ENCODE data around the gene SAMD4A. TPM values are rescaled to one million over a fixed set of nuclear protein-coding genes. Genes with fewer than 3 reads are reported as not detected.

SAMD4A gene
- total RNA-seq, 2 experiments from 2014 or later: 4.6 to 4.7 TPM

DNA sequence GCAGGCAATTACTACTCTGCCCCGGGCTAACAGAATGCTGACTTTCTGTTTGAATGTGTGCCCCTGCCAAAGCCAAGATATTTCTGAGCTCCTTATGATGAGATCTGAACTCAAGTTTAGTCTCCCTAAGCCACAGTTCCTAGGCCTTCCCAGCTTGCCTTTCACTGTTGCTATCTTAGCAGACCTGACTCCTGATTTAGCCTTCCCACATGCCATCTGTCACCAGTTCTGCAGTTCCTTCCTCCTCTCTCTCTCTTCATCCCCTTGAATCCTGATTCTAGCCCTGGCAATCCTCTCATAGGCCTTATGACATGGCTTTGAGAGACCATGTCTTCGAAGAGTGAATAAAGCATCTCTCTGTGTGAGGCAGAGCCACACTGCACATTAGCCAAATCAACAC, 12.5 kb upstream of the SAMD4A start:
- Mint-ChIP-seq H3K4me1 (no peaks in the 10 kb centered on the region), H3K27me3 (no peaks in the 10 kb centered on the region), H3K9me3 (no peaks in the 10 kb centered on the region), H3K36me3 (no peaks in the 10 kb centered on the region), H3K4me3 (no peak overlapping the region), H3K27ac (no peak overlapping the region)
- DNase-seq: no peak

DNA sequence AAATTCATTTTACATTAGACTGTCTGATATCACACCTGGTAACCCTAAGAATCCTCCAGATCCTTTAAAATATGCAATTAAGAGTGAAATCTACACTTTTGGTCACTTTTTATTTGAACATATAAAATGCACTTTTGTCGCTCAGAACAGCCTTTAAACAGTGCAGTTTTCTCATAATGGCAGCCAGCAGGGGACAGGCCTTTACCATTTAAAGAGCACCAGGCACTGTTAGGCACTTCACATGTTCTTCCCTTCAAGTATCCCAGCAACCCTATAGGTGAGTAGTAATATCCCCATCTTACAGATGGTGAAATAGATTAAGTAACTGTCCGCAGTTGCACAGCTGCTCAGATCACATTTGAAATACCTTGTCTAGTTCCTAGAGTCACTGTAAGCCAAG, 11.3 kb upstream of the SAMD4A start:
- no peak for DNase-seq
- no peak overlapping the region for H3K4me3 Mint-ChIP-seq
- H3K4me1 Mint-ChIP-seq: no peaks in the 10 kb centered on the region
- H3K9me3 Mint-ChIP-seq: no peaks in the 10 kb centered on the region
- no peaks in the 10 kb centered on the region for H3K36me3 Mint-ChIP-seq
- no peaks in the 10 kb centered on the region for H3K27me3 Mint-ChIP-seq
- no peak overlapping the region for H3K27ac Mint-ChIP-seq

DNA sequence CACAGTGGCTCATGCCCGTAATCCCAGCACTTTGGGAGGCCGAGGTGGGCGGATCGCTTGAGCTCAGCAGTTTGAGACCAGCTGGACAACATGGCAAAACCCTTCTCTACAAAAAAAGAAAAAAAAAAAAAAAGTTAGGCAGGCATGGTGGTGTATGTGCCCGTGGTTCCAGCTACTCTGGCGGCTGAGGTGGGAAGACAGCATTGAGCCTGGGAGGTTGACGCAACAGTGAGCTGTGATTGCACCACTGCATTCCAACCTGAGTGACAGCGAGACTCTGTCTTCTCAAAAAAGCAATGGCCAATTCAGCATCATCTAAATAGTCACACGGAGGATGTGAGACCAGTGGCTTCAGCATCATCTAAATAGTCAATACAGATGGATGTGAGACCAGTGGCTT, 10.4 kb upstream of the SAMD4A start:
- no peaks in the 10 kb centered on the region for H3K36me3 Mint-ChIP-seq
- H3K9me3 Mint-ChIP-seq: no peaks in the 10 kb centered on the region
- no peaks in the 10 kb centered on the region for H3K27me3 Mint-ChIP-seq
- DNase-seq: no peak
- no peak overlapping the region for H3K4me3 Mint-ChIP-seq
- H3K27ac Mint-ChIP-seq: no peak overlapping the region
- no peaks in the 10 kb centered on the region for H3K4me1 Mint-ChIP-seq

DNA sequence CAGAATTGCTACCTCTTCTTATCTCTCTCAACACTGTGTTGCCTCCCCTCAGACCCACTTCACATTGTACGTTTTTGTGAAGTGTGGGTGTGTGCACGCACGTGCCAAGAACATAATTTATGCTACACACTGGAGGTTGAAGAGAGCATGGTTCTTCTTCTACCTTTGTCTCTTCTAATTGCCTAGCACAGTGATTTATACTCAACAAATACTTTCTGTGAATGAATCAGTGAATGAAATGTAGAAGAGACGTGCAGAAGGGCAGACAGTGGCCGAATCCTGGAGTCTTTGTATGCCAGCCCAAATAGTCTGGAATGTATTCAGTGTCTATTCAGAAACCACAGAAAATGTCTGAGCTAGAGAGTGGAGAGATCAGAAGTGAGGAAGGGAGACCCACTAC, 4.6 kb upstream of the SAMD4A start:
- Mint-ChIP-seq H3K4me3 (no peak overlapping the region), H3K9me3 (no peaks in the 10 kb centered on the region), H3K36me3 (no peaks in the 10 kb centered on the region), H3K27me3 (peaks cover 6% of the 10 kb centered on the region), H3K27ac (no peak overlapping the region), H3K4me1 (peaks cover 8% of the 10 kb centered on the region)
- DNase-seq: no peak

DNA sequence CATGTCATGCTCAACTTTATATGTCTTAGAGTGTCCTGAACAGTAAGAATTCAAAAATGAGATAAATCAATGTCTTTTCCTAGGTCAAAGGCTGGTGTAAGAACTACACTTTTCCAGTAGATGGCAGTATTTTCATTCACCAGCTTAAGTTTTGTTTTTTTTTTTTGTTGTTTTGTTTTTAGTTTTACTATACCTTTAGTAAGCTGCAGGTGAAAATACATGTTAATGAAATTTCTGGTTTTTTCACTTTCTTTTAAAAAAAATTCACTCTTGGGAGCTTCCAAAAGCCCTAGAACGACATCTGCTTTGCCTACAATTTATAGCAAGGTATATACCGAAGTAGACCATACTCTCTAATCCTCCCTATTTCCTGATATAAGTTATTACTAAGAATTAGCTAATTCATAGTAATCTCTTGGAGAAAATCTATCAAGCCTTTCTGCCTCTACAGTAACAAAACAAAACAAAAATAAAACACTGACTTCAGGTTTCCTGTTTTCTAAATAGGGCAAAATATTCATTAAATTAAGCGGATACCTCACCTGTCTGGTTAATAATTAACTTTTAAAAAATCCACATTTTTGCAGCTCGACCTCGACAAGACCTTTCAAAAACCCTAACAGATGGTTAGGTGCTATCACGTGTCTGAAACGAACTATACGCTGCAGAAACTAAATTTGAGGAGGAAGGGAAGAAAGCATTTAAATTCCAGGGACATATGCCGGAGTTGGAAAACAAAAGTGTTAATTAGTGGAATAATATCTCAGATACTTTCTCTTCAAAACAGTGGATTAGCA, 2.7 kb upstream of the SAMD4A start:
- peak overlapping the region; percentile 65 for H3K27ac Mint-ChIP-seq
- peaks cover 20% of the 10 kb centered on the region for H3K4me1 Mint-ChIP-seq
- no peak overlapping the region for H3K4me3 Mint-ChIP-seq
- H3K9me3 Mint-ChIP-seq: no peaks in the 10 kb centered on the region
- peaks cover 3% of the 10 kb centered on the region for H3K36me3 Mint-ChIP-seq
- peaks cover 12% of the 10 kb centered on the region for H3K27me3 Mint-ChIP-seq
- no peak for DNase-seq

DNA sequence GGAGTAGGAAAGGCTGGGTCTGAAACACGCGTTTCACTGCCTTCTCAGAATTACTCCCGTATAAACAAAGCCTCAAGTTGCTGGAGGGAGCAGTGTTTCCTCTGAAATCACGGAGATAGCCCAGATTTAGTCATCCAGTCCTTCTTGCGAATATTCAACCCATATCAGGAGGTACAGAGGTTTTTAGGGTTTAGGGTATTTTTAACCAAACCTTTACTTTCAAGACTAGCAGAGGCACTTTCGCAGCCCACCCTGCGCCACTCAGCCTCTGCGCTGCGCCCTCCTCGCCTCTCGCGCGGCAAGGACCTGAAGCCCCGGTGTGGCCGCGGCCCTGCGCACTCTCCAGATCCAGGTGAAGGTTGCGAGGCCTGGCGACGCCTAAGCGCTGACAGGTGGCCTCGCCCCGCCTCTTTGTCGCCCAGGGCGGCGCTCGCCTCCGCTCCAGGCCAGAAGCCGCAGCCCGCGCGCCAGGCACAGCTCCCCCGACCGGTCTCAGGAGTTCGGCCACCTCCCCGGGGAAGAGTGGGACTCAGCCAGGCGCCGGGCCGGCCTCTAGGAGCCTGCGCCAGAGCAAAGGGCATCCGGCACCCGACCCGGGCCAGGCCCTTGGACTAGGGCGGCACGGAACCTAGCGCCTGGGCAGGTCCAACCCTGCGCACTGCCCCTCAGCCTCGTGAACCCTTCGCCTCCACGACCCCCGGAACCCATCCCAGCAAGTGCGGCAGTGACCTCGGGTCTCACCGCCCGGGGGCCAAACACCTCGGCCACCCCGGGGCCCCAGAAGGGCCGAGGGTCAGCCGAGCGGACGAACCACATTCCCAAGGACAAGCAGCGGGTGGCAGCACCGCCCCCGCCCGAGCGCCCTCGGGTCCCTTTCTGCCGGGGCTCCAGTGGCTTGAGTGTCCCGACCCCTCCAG, 1.8 kb upstream of the SAMD4A start:
- H3K4me1 Mint-ChIP-seq: peaks cover 24% of the 10 kb centered on the region
- H3K4me3 Mint-ChIP-seq: peak overlapping the region; percentile 73
- H3K36me3 Mint-ChIP-seq: peaks cover 6% of the 10 kb centered on the region
- H3K27ac Mint-ChIP-seq: no peak overlapping the region
- no peaks in the 10 kb centered on the region for H3K9me3 Mint-ChIP-seq
- peak; percentile 68 for DNase-seq
- H3K27me3 Mint-ChIP-seq: peaks cover 16% of the 10 kb centered on the region

DNA sequence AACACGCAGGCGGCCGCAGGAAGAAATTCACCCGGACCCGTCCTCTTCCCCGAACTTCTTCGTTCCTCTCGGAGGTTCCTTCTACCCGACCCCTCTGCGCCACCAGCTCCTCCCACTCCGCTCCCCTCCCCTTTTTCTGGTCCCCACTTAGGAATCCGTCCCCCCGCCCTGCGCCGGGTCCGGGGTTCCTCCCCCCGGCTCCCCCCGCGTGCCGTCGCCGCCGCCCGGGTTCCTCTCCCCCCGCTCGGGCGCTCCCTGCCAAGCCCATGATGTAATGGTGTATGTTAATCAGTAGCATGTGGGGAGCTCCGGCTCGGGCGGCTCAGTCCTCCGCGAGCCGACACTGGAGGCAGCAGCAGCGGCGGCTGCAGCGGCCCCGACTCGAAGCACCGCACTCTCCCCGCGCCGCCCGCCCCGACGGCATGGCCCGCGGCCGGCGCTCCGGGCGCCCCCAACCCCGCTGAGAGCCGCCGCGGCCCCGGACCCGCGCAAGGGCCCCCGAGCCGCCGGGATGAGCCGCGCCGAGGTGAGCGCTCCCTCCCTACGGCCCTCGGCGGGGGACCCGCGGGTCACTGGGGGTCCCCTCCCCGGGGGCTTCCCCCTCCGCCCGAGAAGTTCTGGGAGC, 1.0 kb upstream of the SAMD4A start:
- Mint-ChIP-seq H3K9me3 (no peaks in the 10 kb centered on the region), H3K27ac (no peak overlapping the region), H3K27me3 (peaks cover 19% of the 10 kb centered on the region), H3K36me3 (peaks cover 9% of the 10 kb centered on the region), H3K4me3 (peak overlapping the region; percentile 73), H3K4me1 (peaks cover 28% of the 10 kb centered on the region)
- DNase-seq: peak; percentile 81

DNA sequence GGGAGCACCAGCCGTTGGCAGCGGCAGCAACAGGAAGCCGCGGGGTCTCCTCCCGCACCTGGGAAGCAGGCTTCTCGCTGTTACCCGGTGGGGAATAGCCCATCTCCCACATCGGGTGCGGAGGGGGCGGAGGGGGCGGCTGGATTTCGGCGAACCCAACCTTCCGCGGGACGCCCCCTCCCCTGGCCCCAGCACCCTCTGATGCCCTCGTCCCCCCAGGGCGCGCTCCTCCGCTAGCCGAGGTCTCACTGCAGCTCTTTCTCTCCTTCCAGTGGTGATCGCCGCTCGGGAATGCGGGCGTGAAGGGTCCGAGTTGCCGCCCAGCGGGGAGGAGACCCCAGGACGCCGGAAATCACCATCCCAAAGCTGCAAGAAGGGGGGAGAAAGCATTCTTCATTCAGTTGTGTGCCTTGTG, 303 bp downstream of the SAMD4A start:
- DNase-seq: no peak
- Mint-ChIP-seq H3K27ac (peak overlapping the region; percentile 91), H3K27me3 (peaks cover 26% of the 10 kb centered on the region), H3K9me3 (peaks cover 6% of the 10 kb centered on the region), H3K4me1 (peaks cover 28% of the 10 kb centered on the region), H3K4me3 (peak overlapping the region; percentile 96), H3K36me3 (peaks cover 16% of the 10 kb centered on the region)

DNA sequence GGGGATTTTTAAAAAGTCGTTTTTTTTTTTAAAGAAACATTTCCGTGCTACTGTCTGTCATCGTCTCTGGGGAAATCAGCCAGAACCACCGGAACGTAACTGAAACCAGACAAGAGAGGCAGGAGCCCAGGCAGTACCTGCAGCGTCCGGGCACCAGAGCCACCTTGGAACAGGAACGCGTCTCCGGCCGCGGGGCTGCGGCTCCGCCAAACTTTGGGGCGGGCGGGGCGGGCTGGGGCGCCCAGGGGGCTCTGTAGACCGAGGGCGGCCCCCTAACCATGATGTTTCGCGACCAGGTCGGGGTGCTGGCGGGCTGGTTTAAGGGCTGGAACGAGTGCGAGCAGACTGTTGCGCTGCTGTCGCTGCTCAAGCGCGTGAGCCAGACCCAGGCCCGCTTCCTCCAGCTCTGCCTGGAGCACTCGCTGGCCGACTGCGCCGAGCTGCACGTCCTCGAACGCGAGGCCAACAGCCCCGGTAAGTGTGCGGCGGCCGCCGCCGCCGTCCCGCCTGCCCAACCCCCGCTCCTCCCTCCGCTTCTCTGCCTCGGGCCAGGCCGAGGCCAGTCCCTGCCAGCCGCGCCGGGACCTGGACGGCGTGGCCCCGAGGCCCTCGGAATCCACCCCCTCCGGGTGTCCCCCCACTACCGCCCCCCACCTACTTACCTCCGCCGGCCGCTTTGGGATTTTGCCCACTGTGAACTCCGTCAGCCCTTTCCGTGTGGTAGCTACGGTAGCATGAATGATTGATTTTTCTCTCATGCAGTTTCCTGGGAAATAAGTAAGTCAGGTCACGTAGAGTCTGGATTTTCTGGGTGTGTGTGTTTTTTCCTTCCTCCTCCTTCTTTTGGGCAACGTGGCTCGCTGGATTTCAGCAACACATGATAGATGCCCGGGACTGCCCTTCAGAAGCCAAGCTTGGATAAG, 972 bp downstream of the SAMD4A start:
- H3K4me3 Mint-ChIP-seq: peak overlapping the region; percentile 96
- H3K36me3 Mint-ChIP-seq: peaks cover 20% of the 10 kb centered on the region
- peak overlapping the region; percentile 91 for H3K27ac Mint-ChIP-seq
- H3K27me3 Mint-ChIP-seq: peaks cover 21% of the 10 kb centered on the region
- peaks cover 28% of the 10 kb centered on the region for H3K4me1 Mint-ChIP-seq
- peaks cover 9% of the 10 kb centered on the region for H3K9me3 Mint-ChIP-seq
- peak; percentile 50 for DNase-seq

DNA sequence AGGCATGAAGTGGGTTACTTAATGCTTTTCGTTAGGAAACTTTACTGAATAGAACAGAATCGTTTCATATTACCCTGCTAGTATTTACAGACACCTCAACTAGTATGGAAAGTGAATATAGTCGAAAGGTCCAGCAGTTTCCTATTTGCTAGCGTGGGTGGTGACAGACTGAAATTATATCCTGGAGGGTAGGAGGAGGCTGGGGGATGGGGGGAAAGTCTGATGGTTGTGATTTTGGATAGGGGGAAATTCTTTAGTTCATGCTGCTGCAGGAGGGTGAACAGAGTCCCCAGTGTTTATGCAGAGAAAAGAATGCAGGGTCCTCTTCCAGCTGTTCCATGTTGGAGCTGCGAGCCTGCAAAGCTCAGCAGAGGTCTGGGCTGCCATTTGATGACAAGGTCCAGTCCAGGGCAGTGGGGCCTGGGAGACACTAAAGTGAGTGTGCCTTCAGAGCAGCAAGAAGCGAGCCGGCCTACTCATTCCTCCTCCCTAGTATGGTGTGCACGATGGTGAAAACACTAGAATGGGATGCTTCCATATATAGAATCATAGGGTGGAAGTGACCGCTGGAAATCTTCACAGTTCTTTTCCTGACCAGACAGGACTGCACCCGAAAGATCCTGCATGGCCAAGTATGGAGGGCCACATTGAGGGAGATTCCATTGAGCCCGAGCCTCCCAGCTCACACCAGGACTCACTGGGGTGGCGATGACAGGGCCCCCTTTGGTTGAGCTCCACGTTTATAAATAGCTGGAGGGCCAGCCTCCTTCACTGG, 2.1 kb downstream of the SAMD4A start:
- peaks cover 31% of the 10 kb centered on the region for H3K36me3 Mint-ChIP-seq
- H3K4me1 Mint-ChIP-seq: peaks cover 28% of the 10 kb centered on the region
- peaks cover 17% of the 10 kb centered on the region for H3K9me3 Mint-ChIP-seq
- H3K27me3 Mint-ChIP-seq: peaks cover 21% of the 10 kb centered on the region
- DNase-seq: no peak
- H3K27ac Mint-ChIP-seq: no peak overlapping the region
- peak overlapping the region; percentile 39 for H3K4me3 Mint-ChIP-seq

DNA sequence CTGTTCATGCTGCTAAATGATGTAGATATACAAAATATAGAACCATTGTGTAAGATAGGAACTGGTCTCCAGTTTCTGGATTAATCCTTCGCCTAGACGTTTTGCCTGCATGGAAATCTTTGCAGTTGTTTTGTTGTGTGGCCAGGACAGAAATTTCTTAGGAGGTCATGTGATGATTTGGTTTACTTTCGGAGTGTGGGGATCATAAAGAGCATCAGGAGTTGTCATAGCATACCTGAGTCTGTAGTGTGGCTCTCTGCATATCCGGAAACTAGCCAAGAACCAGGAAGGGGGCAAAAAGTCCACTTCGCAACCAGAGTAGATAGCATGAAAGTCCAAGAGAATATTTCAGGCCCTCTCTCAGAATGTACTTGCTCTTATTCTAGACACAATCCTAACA, 3.1 kb downstream of the SAMD4A start:
- peaks cover 21% of the 10 kb centered on the region for H3K27me3 Mint-ChIP-seq
- H3K4me3 Mint-ChIP-seq: no peak overlapping the region
- peaks cover 17% of the 10 kb centered on the region for H3K9me3 Mint-ChIP-seq
- H3K36me3 Mint-ChIP-seq: peaks cover 37% of the 10 kb centered on the region
- H3K4me1 Mint-ChIP-seq: peaks cover 21% of the 10 kb centered on the region
- no peak overlapping the region for H3K27ac Mint-ChIP-seq
- DNase-seq: no peak

DNA sequence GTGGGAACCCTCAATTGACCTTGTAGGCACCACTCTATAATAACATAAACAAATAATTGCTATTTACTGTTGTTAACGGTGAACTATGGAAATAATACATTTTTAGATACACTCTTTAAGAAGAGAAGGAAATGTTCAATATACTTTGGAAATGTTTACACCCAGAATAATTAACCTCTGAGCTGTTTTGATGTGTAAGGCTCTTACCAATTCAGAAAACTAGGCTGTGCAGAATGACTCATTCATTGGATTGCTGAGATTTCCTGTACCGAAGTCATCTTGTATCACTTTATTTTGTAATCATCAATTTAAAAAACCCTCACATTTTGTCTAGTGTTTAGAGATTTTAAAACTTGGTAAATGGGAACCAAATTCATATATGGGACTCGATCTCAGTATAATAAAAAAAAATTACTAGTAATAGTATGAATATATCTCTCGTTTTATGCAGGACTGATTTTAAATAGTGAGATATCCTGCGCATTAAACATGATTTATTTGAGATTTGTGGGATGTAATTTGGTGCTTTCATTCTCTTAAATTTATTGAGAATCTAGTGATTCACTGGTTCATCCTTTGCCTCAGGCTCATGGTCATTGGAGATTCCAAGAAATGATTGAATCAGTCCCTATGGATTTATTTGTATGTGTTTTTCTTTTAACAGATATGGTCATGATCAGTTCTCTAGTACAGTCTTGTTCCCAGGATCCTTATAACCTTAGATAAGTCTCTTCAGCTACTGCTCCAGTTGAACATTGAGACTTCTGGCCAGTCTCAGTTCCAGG, 3.9 kb downstream of the SAMD4A start:
- peaks cover 21% of the 10 kb centered on the region for H3K27me3 Mint-ChIP-seq
- H3K4me1 Mint-ChIP-seq: peaks cover 21% of the 10 kb centered on the region
- no peak overlapping the region for H3K27ac Mint-ChIP-seq
- H3K4me3 Mint-ChIP-seq: no peak overlapping the region
- no peak for DNase-seq
- H3K9me3 Mint-ChIP-seq: peaks cover 17% of the 10 kb centered on the region
- peaks cover 39% of the 10 kb centered on the region for H3K36me3 Mint-ChIP-seq

DNA sequence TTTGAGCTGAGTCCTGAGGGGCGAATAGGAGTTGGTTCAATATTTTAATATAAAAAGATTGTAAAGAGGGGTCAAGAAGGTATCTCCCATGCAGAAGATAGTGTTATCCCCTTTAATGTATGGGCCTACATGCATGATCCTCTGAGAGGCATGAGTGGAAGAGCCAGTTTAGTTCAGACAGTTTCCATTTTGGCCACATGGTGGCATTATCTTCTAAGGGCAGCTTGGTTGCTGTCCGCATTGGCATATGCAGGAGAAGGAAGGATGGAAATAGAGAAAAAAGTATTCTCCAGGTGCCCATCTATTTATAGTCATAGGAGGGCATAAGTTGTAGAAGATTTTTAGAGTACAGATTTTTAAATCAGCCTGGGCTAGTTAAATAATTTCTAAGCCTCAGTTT, 5.4 kb downstream of the SAMD4A start:
- Mint-ChIP-seq H3K9me3 (peaks cover 17% of the 10 kb centered on the region), H3K27ac (no peak overlapping the region), H3K36me3 (peaks cover 39% of the 10 kb centered on the region), H3K4me3 (no peak overlapping the region), H3K4me1 (peaks cover 20% of the 10 kb centered on the region), H3K27me3 (peaks cover 21% of the 10 kb centered on the region)
- DNase-seq: peak; percentile 9
